T-helper 2 cell (primary cell): ENCODE results near the gene DOCK9.
"Not testable (repeated sequence)": the region's sequence is repeated elsewhere in the genome, so short reads cannot be mapped to it uniquely, and the experiment has no call there.

Experiments used
- DNase-seq, 5 experiments: peaks; one replicate each; pipeline versions ENCODE4 v3.0.0 to v3.0.0-alpha.2; 2012 to 2022

DOCK9 gene

GRCh38 chr13:98766697-98767096, 211.2 kb downstream of the DOCK9 start:
- no peak for DNase-seq

GRCh38 chr13:98765996-98766519, 211.8 kb downstream of the DOCK9 start:
- DNase-seq, result no peak

- DNase-seq, result no peak
Measured at GRCh38 chr13:98761986-98762616, 215.8 kb downstream of the DOCK9 start.

DNA sequence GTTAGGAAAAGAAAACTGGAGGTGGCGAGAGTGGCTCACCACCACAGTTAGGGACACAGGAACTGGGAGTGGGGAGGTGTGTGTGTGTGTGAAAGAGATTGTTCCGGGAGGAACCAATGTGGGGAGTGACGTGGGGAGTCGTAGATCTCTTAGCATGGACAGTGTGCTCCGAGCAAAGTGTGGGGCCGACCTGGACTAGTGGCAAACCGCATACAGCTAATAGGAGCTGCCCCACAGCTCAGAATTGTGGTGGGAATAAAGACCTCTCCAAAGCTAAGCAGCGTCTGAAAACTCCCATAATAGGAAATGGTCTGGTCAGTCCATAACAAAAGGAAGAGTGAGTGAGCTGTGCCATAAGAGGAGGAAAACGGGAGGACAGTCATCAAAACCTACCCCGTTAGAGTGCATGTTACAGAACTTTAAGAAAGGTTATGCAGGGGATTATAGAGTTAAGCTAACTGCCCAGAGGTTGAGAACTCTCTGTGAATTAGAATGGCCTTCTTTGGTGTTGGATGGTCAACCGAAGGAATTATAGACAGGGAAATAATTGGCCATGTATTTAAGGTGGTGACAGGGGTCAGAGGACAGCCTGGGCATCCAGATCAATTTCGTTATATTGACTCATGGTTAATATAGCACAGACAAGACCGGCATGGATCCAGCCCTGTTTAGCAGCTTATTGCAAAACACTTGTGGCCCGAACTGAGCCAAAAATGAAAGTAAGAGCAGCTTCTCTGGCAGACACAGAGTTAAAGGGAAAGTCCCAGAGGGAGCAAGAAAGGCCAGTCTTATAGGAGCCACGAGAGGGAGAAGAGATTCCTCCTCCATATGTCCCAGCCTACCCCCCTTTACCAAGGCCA, 216.5 kb downstream of the DOCK9 start:
- peak in 1 of 5 experiments; percentile 39 for DNase-seq

DNA sequence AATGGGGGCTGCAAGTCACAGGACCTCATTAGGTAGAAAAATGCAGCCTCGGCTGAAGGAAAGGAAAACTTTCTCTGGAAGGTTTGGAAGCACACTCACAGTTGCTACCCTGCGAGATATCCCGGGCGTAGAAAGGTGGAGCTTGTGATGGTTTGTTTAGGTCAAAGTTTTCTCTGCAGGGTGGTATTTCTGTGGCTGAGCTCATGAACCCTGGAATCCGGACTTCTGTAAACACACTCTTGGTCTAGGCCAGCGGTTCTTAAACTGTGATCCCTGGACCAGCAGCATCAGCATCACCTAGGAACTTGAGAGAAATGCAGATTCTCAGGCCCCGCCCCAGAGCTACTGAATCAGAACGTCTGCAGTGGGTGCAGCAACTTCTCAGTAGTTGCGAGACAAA, 222.1 kb downstream of the DOCK9 start:
- DNase-seq, result no peak

GRCh38 chr13:98755116-98755515, 222.7 kb downstream of the DOCK9 start:
- DNase-seq, result no peak

DNA sequence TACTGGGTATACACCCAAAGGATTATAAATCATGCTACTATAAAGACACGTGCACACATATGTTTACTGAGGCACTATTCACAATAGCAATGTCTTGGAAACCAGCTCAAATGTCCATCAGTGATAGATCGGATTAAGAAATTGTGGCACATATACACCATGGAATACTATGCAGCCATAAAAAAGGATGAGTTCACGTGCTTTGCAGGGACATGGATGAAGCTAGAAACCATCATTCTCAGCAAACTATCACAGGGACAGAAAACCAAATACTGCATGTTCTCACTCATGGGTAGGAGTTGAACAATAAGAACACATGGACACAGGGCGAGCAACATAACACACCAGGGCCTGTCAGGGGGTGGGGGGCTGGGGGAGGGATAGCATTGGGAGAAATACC, 223.4 kb downstream of the DOCK9 start:
- not testable (repeated sequence) for DNase-seq

GRCh38 chr13:98752467-98753290, 225.2 kb downstream of the DOCK9 start, which contains the start of gene SLC15A1:
SLC15A1 (minus strand) TSS chr13:98752672; CDS start chr13:98752598, 74 bp downstream.
- DNase-seq, result no peak

DNA sequence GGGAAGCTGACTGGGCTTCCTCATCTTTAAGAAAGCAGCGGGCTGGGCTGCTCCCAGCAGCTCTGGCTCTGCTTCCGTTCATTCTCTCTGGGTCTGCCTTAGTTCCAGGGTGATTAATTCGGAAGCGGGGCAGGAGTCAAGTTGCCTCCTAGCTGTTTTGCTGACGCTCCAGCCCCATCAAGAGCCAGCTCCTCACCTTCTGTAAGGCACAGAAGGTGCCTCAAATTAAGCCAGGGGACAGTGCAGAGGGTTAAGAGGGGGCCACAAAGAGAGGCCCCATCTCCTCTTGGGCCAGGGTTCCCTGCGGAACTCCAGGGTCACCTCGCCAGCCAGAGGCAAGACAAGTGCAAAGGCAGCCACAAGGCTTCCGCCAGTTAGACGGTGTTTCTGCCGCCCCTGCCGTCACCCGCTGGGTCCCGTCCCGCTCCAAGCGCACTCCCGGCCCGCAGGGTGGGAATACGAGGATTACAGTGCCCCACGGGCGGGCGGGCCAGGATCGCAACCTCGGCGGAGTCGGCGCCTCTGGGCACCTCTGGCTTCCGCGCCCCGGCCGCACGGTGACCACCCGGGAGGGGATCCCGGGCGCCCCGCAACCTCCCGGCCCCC, 225.9 kb downstream of the DOCK9 start:
- DNase-seq, result no peak

DNA sequence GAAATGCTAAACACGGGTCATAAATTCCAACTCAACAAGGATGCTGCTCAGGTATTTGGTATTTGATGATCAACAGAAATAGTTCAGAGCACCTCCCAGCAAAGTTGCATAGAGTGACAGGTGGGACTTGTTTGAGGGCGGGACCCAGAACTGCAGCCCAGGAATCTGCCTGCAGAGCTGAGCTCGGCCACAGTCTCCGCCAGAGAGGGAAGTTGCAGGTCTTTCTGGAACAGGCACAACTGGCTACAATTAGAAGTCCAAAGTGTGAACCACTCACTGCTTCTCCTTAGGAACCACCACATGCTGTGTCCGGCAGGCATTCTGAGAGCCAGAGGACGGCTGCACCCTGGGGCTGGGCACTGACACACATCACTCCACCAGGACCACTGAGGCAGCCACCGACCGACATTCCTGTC, 226.5 kb downstream of the DOCK9 start:
- no peak for DNase-seq

GRCh38 chr13:98749501-98749900, 228.4 kb downstream of the DOCK9 start:
- DNase-seq, result no peak

- no peak for DNase-seq
Measured at GRCh38 chr13:98746968-98747367, 230.9 kb downstream of the DOCK9 start.
